Suppressor macrophage (primary cell): ENCODE results near the gene POTEM.
"Not testable (repeated sequence)": the region's sequence is repeated elsewhere in the genome, so short reads cannot be mapped to it uniquely, and the experiment has no call there.

Experiments used
- DNase-seq, 4 experiments: peaks; one replicate each; pipeline ENCODE4 v3.0.0-alpha.2; 2020 to 2022

Gene POTEM

DNA sequence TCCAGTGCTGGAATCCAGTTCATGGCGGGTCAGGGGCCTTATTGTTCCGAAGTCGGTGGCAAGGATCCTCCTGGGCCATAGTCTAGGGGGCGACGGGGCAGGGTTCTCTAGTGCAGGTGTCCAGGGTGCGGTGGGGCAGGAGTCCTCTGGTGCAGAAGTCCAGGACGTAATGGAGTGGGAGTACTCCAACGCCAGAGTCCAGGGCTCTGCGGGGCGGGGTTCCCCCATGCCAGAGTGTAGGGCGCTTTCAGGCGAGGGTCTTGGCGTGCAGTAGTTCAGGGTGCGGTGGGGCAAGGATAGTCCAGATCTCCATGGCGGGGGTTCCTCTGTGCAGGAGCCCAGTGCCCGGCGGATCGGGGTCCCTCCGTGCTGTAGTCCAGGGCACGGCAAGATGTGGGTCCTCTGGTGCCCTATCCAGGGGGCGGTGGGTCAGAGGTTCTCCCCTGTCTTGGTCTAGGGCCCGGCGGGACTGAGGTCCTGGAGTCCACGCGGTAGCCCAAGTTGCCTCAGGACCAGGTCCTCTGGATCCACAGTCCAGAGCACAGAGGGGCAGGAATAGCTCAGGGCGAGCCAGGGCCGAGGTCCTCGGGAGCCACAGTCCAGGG is 70.9 kb downstream of the POTEM start:
- DNase-seq = not testable (repeated sequence)

DNA sequence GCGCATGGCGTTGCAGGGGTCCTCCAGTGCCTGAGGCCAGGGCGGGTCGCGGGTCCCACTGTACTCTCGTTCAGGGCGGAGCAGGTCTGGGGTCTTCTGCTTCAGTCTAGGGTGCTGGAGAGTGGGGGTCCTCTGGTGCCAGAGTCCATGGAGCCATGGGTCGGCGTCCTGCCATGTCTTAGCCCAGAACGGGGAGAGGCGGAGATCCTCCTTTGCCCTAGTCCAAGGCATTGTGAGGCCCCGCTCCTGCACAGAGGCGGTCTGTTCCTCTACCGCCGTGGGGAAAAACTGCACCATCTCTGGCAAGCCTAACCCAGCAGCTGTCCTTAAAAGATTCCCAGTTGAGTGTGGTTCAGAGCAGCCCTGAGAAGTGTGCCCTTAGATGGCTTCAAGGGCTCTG is 71.6 kb downstream of the POTEM start:
- DNase-seq = not testable (repeated sequence)

- DNase-seq = not testable (repeated sequence)
Observed at GRCh38 chr14:19043384-19043783, 76.2 kb downstream of the POTEM start.
